GM19467 (cell line): ENCODE results near the gene INTS15.

Source experiments
- ATAC-seq: cut with Tn5 transposase; IDR thresholded peaks from one replicate; pipeline ENCODE4 v1.9.1; 2021; ENCODE audit warnings: mild to moderate bottlenecking, moderate library complexity; ENCODE audit not compliant: unreplicated experiment

The INTS15 gene

DNA sequence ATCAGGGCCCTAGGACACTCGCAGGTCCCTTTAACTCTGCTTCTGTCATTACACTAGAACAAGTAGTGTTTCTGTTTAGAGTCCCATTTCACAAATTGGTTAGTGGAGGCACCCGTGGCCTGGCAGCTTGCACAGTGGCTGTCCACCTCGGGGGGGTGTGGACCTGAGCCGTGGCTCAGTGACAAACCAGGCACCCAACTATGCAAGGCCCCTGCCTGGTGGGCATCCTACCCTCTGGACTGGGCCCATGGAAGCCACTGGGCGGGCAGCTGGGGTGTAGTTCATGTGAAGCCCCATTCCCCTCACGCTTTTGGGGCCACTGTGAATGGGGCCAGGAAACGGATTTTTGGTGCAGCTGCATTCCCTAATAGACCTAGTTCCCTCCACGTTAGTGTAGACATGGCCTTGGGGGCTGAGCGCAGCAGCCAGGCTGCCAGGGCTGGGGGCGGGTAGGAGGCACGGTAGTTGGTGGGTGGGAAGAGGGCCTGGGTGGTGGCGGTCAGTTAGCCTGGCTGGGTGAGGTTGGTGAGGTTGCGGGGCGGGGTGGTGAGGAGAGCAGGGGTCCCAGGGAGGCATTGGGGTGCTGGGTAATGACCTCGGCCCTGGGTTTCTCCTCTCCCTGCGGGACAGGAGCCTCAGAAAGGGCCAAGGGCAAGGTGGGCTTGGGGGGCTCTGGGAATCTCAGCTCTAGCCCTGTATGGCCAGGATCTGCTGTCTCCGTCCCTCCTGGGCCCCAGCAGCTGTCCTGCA, 66.0 kb downstream of the INTS15 start:
- ATAC-seq: no peak

DNA sequence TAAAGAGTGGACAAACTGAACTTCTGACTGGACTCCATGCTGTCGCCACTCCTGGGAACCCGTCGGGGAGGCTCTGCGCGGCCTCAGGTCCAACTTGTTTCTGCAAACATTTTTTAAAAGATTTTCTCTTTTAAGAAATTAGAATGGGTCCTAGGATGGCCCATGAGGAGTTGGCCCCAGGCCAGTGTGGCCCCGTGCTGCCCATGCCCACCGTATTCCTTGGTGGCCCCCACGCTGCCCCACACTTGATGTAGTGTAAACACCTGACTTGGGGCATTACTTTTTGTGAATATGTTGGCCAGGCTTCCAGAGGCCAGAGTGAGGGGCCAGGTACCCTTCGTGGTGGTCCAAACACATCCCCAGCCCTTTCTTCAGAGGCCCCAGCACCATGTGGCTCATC, 66.6 kb downstream of the INTS15 start:
- ATAC-seq: no peak
